Measurements from ENCODE around the gene NRBF2. TPM values are rescaled to one million over a fixed set of nuclear protein-coding genes. Genes with fewer than 3 reads are reported as not detected.

NRBF2 gene
- total RNA-seq, 2 experiments from 2014 or later, result 21.8 to 22.6 TPM

DNA sequence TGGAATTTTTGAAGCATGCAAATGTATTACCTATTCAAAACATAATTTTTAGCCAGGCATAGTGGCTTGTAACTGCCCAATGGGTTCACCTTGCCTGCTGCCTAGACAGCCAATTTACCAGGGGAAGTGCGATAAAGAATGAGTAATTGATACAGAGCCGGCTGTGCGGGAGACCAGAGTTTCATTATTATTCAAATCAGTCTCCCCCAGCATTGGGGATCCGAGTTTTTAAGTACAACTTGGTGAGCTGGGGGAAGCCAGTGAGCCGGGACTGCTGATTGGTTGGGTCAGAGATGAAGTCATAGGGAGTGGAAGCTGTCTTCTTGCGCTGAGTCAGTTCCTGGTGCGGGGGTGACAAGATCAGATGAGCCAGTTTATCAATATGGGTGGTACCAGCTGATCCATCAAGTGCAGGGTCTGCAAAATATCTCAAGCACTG is 29.1 kb upstream of the NRBF2 start:
- Mint-ChIP-seq H3K4me1 (ENCODE audit: low read depth) (no peaks in the 10 kb centered on the region), H3K4me3 (no peak overlapping the region), H3K27ac (no peak overlapping the region), H3K9me3 (ENCODE audit: insufficient read depth) (no peaks in the 10 kb centered on the region), H3K36me3 (ENCODE audit: low read depth) (no peaks in the 10 kb centered on the region), H3K27me3 (ENCODE audit: low read depth) (peaks cover 10% of the 10 kb centered on the region)
- CTCF ChIA-PET, result no interaction called here
- POLR2A ChIA-PET, result no interaction called here
- ATAC-seq, result no peak
- DNase-seq, result peak; percentile 21

DNA sequence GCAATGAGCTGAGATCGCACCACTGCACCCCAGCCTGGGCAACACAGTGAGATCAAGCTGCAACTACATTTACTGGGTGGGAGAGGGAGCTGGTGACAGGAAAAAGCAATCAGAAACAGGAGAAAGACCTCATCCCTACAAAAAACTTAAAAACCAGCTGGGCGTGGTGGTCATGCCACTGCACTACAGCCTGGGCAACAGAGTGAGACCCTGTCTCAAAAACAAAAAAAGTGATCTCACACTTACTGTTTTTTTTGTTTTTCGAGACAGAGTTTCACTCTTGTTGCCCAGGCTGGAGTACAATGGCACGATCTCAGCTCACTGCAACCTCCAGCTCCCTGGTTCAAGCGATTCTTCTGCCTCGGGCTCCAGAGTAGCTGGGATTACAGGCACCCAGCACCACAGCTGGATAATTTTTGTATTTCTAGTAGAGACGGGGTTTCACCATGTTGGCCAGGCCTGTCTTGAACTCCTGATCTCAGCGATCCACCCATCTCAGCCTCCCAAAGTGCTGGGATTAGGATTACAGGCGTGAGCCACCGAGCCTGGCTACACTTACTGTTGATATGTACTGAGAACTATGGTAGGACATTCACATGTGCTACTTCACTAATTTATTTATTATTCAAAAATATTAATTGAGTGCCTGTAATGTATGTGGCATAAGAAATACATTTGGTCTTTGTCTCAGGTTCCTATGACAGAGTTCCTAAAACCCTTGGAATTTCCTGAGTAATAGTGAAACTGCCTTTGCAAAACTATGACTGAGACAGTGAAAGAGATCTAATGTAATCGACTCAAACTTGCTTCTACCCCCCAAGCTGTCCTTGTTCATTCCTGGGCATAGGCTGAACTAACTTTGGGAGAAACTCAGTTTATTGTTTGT is 27.7 kb upstream of the NRBF2 start:
- ATAC-seq, result no peak
- DNase-seq, result no peak
- H3K27me3 Mint-ChIP-seq (ENCODE audit: low read depth), result peaks cover 8% of the 10 kb centered on the region
- H3K4me3 Mint-ChIP-seq, result no peak overlapping the region
- CTCF ChIA-PET, result no interaction called here
- POLR2A ChIA-PET, result no interaction called here
- H3K4me1 Mint-ChIP-seq (ENCODE audit: low read depth), result no peaks in the 10 kb centered on the region
- H3K27ac Mint-ChIP-seq, result no peak overlapping the region
- no peaks in the 10 kb centered on the region for H3K9me3 Mint-ChIP-seq (ENCODE audit: insufficient read depth)
- H3K36me3 Mint-ChIP-seq (ENCODE audit: low read depth), result no peaks in the 10 kb centered on the region

GRCh38 chr10:63106111-63106755 is 26.9 kb upstream of the NRBF2 start:
- Mint-ChIP-seq H3K9me3 (ENCODE audit: insufficient read depth) (no peaks in the 10 kb centered on the region), H3K27ac (no peak overlapping the region), H3K4me1 (ENCODE audit: low read depth) (no peaks in the 10 kb centered on the region), H3K36me3 (ENCODE audit: low read depth) (no peaks in the 10 kb centered on the region), H3K4me3 (no peak overlapping the region), H3K27me3 (ENCODE audit: low read depth) (peaks cover 5% of the 10 kb centered on the region)
- DNase-seq (no peak), ATAC-seq (no peak)
- POLR2A ChIA-PET, result no interaction called here
- CTCF ChIA-PET, result no interaction called here

GRCh38 chr10:63107943-63108437 is 25.1 kb upstream of the NRBF2 start:
- no peak for ATAC-seq
- H3K27ac Mint-ChIP-seq, result no peak overlapping the region
- H3K27me3 Mint-ChIP-seq (ENCODE audit: low read depth), result peaks cover 5% of the 10 kb centered on the region
- no peaks in the 10 kb centered on the region for H3K36me3 Mint-ChIP-seq (ENCODE audit: low read depth)
- no peak overlapping the region for H3K4me3 Mint-ChIP-seq
- CTCF ChIA-PET, result no interaction called here
- no peaks in the 10 kb centered on the region for H3K4me1 Mint-ChIP-seq (ENCODE audit: low read depth)
- POLR2A ChIA-PET, result no interaction called here
- no peak for DNase-seq
- H3K9me3 Mint-ChIP-seq (ENCODE audit: insufficient read depth), result no peaks in the 10 kb centered on the region

- DNase-seq (no peak), ATAC-seq (no peak)
- Mint-ChIP-seq H3K4me3 (no peak overlapping the region), H3K27ac (no peak overlapping the region), H3K36me3 (ENCODE audit: low read depth) (no peaks in the 10 kb centered on the region), H3K4me1 (ENCODE audit: low read depth) (no peaks in the 10 kb centered on the region), H3K27me3 (ENCODE audit: low read depth) (peaks cover 4% of the 10 kb centered on the region), H3K9me3 (ENCODE audit: insufficient read depth) (no peaks in the 10 kb centered on the region)
- ChIA-PET CTCF (no interaction called here), POLR2A (no interaction called here)
Measured at GRCh38 chr10:63110940-63111339, 22.2 kb upstream of the NRBF2 start.

- Mint-ChIP-seq H3K4me3 (no peak overlapping the region), H3K9me3 (ENCODE audit: insufficient read depth) (no peaks in the 10 kb centered on the region), H3K4me1 (ENCODE audit: low read depth) (no peaks in the 10 kb centered on the region), H3K36me3 (ENCODE audit: low read depth) (no peaks in the 10 kb centered on the region), H3K27ac (no peak overlapping the region), H3K27me3 (ENCODE audit: low read depth) (peaks cover 2% of the 10 kb centered on the region)
- no peak for DNase-seq
- ChIA-PET CTCF (no interaction called here), POLR2A (no interaction called here)
- no peak for ATAC-seq
Measured at GRCh38 chr10:63114031-63114814, 18.9 kb upstream of the NRBF2 start.

- Mint-ChIP-seq H3K4me1 (ENCODE audit: low read depth) (no peaks in the 10 kb centered on the region), H3K36me3 (ENCODE audit: low read depth) (no peaks in the 10 kb centered on the region), H3K9me3 (ENCODE audit: insufficient read depth) (no peaks in the 10 kb centered on the region), H3K4me3 (no peak overlapping the region), H3K27me3 (ENCODE audit: low read depth) (peaks cover 2% of the 10 kb centered on the region), H3K27ac (no peak overlapping the region)
- DNase-seq, result no peak
- no peak for ATAC-seq
- ChIA-PET POLR2A (no interaction called here), CTCF (no interaction called here)
Measured at GRCh38 chr10:63115732-63116383, 17.3 kb upstream of the NRBF2 start.

- no peaks in the 10 kb centered on the region for H3K36me3 Mint-ChIP-seq (ENCODE audit: low read depth)
- no peaks in the 10 kb centered on the region for H3K9me3 Mint-ChIP-seq (ENCODE audit: insufficient read depth)
- H3K4me1 Mint-ChIP-seq (ENCODE audit: low read depth), result no peaks in the 10 kb centered on the region
- POLR2A ChIA-PET, result no interaction called here
- ATAC-seq (no peak), DNase-seq (no peak)
- peaks cover 2% of the 10 kb centered on the region for H3K27me3 Mint-ChIP-seq (ENCODE audit: low read depth)
- CTCF ChIA-PET, result no interaction called here
- H3K27ac Mint-ChIP-seq, result no peak overlapping the region
- H3K4me3 Mint-ChIP-seq, result no peak overlapping the region
Measured at GRCh38 chr10:63116452-63117072, 16.6 kb upstream of the NRBF2 start.

DNA sequence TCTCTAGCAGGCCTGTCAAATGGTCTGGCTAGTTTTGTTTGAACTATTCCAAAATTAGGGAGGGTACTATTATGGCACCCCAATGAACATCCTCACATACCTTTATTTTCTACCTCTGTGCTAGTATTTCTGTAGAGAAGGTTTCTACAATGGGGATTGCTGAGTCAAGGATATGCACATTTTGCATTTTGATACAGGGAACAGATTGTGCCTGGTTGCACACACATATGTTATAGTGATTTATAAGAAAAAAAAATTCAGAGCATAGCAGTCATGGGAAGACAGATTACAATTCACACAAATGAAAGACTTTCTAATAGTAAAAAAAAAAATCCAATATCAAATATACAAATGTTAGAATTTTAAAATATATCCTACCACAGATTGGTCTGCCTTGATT is 14.1 kb upstream of the NRBF2 start:
- Mint-ChIP-seq H3K27ac (no peak overlapping the region), H3K4me1 (ENCODE audit: low read depth) (no peaks in the 10 kb centered on the region), H3K9me3 (ENCODE audit: insufficient read depth) (no peaks in the 10 kb centered on the region), H3K36me3 (ENCODE audit: low read depth) (no peaks in the 10 kb centered on the region), H3K27me3 (ENCODE audit: low read depth) (no peaks in the 10 kb centered on the region), H3K4me3 (no peak overlapping the region)
- ChIA-PET CTCF (no interaction called here), POLR2A (no interaction called here)
- DNase-seq, result no peak
- ATAC-seq, result no peak

GRCh38 chr10:63120554-63120953 is 12.6 kb upstream of the NRBF2 start:
- Mint-ChIP-seq H3K36me3 (ENCODE audit: low read depth) (no peaks in the 10 kb centered on the region), H3K27ac (no peak overlapping the region), H3K9me3 (ENCODE audit: insufficient read depth) (no peaks in the 10 kb centered on the region), H3K27me3 (ENCODE audit: low read depth) (no peaks in the 10 kb centered on the region), H3K4me1 (ENCODE audit: low read depth) (no peaks in the 10 kb centered on the region), H3K4me3 (no peak overlapping the region)
- ATAC-seq (no peak), DNase-seq (no peak)
- CTCF ChIA-PET, result interaction anchor here (1.2 kb wide), 2 partner anchors 12 to 37 kb away, joined by 3 read pairs; partner anchors contain the start of gene NRBF2
- POLR2A ChIA-PET, result no interaction called here

- ChIA-PET CTCF (no interaction called here), POLR2A (no interaction called here)
- DNase-seq (no peak), ATAC-seq (no peak)
- H3K27me3 Mint-ChIP-seq (ENCODE audit: low read depth), result peaks cover 2% of the 10 kb centered on the region
- no peaks in the 10 kb centered on the region for H3K4me1 Mint-ChIP-seq (ENCODE audit: low read depth)
- H3K4me3 Mint-ChIP-seq, result no peak overlapping the region
- no peaks in the 10 kb centered on the region for H3K36me3 Mint-ChIP-seq (ENCODE audit: low read depth)
- no peak overlapping the region for H3K27ac Mint-ChIP-seq
- H3K9me3 Mint-ChIP-seq (ENCODE audit: insufficient read depth), result no peaks in the 10 kb centered on the region
Measured at GRCh38 chr10:63123727-63124362, 9.3 kb upstream of the NRBF2 start.
